Astrocyte (in vitro differentiated cells and primary cell): ENCODE results near the gene DIRAS3. TPM values are rescaled to one million over a fixed set of nuclear protein-coding genes. Genes with fewer than 3 reads are reported as not detected.

Experiments
- DNase-seq: peaks from one replicate; pipeline ENCODE4 v3.0.0-alpha.2; 2010; ENCODE audit warnings: low read depth
- FAIRE-seq: peaks from 2 replicates; lab custom pipeline; 2011; peaks lifted over from hg19 to GRCh38; lab: Jason Lieb, UNC
- H2AFZ ChIP-seq: 2 replicates; pipeline ENCODE4 v1.6.0; 2012; ENCODE audit warnings: low read depth, low read length, inconsistent platforms
- H3K27ac ChIP-seq: 2 replicates; pipeline ENCODE4 v1.5.1; 2011; ENCODE audit warnings: low read depth, low read length, inconsistent platforms
- H3K27me3 ChIP-seq: 2 replicates; pipeline ENCODE4 v1.6.0; 2011; ENCODE audit warnings: low read length, inconsistent platforms; ENCODE audit not compliant: insufficient read depth
- H3K36me3 ChIP-seq: 2 replicates; pipeline ENCODE4 v1.5.1; 2011; ENCODE audit warnings: low read length, inconsistent platforms; ENCODE audit not compliant: insufficient read depth
- H3K4me1 ChIP-seq: 2 replicates; pipeline ENCODE4 v1.5.1; 2011; ENCODE audit warnings: low read length, inconsistent platforms; ENCODE audit not compliant: insufficient read depth
- H3K4me2 ChIP-seq: 2 replicates; pipeline ENCODE4 v1.6.0; 2012; ENCODE audit warnings: low read length, inconsistent platforms
- H3K4me3 ChIP-seq: 2 replicates; pipeline ENCODE4 v1.5.1; 2011; ENCODE audit warnings: low read depth, mild to moderate bottlenecking, low read length, inconsistent platforms; ENCODE audit not compliant: insufficient read depth
- H3K79me2 ChIP-seq: 2 replicates; pipeline ENCODE4 v1.6.0; 2012; ENCODE audit warnings: mild to moderate bottlenecking, low read length, inconsistent platforms; ENCODE audit not compliant: insufficient read depth
- H3K9ac ChIP-seq: 2 replicates; pipeline ENCODE4 v1.6.0; 2012; ENCODE audit warnings: mild to moderate bottlenecking, low read length, inconsistent platforms
- H3K9me3 ChIP-seq: 2 replicates; pipeline ENCODE4 v1.5.1; 2012; ENCODE audit warnings: low read depth, mild to moderate bottlenecking, low read length, inconsistent platforms; ENCODE audit not compliant: insufficient read depth
- H4K20me1 ChIP-seq: 2 replicates; pipeline ENCODE4 v1.6.0; 2012; ENCODE audit warnings: low read length, inconsistent platforms; ENCODE audit not compliant: insufficient read depth
- H3K27ac Mint-ChIP-seq: one replicate; pipeline ENCODE4 v1.8.0; 2021; ENCODE audit warnings: mild to moderate bottlenecking, mixed read lengths; ENCODE audit not compliant: unreplicated experiment
- H3K27me3 Mint-ChIP-seq: one replicate; pipeline ENCODE4 v1.8.0; 2021; ENCODE audit warnings: low read depth, mixed read lengths; ENCODE audit not compliant: unreplicated experiment
- H3K36me3 Mint-ChIP-seq: one replicate; pipeline ENCODE4 v1.8.0; 2021; ENCODE audit warnings: low read depth, mixed read lengths; ENCODE audit not compliant: unreplicated experiment
- H3K4me1 Mint-ChIP-seq: one replicate; pipeline ENCODE4 v1.8.0; 2021; ENCODE audit warnings: low read depth, mixed read lengths; ENCODE audit not compliant: unreplicated experiment
- H3K4me3 Mint-ChIP-seq: one replicate; pipeline ENCODE4 v1.8.0; 2021; ENCODE audit warnings: mild to moderate bottlenecking, moderate library complexity, mixed read lengths; ENCODE audit not compliant: unreplicated experiment
- H3K9me3 Mint-ChIP-seq: one replicate; pipeline ENCODE4 v1.8.0; 2021; ENCODE audit warnings: mild to moderate bottlenecking, mixed read lengths; ENCODE audit not compliant: unreplicated experiment
- EZH2 ChIP-seq: IDR thresholded peaks from 2 replicates; pipeline ENCODE4 v1.6.1; 2012; ENCODE audit warnings: mild to moderate bottlenecking, low read length, inconsistent platforms; ENCODE audit not compliant: insufficient read depth
- total RNA-seq: library from RNA; stranded (reverse); gene quantifications from 2 replicates; pipeline ENCODE4 v1.2.1, GENCODE V29; 2021
- TF ChIP-seq, protein P1 (sequence below): IDR thresholded peaks from 2 replicates; pipeline ENCODE4 v1.5.1; 2011; ENCODE audit warnings: low read depth, mild to moderate bottlenecking, inconsistent platforms, low read length, moderate library complexity; ENCODE audit not compliant: insufficient read depth

Gene DIRAS3
- total RNA-seq, 1 donor from 2014 or later = 0.52 TPM

GRCh38 chr1:68016381-68016780, 34.0 kb downstream of the DIRAS3 start:
- H3K4me1 ChIP-seq = no peaks in the 10 kb centered on the region
- TF ChIP-seq, protein P1, sequence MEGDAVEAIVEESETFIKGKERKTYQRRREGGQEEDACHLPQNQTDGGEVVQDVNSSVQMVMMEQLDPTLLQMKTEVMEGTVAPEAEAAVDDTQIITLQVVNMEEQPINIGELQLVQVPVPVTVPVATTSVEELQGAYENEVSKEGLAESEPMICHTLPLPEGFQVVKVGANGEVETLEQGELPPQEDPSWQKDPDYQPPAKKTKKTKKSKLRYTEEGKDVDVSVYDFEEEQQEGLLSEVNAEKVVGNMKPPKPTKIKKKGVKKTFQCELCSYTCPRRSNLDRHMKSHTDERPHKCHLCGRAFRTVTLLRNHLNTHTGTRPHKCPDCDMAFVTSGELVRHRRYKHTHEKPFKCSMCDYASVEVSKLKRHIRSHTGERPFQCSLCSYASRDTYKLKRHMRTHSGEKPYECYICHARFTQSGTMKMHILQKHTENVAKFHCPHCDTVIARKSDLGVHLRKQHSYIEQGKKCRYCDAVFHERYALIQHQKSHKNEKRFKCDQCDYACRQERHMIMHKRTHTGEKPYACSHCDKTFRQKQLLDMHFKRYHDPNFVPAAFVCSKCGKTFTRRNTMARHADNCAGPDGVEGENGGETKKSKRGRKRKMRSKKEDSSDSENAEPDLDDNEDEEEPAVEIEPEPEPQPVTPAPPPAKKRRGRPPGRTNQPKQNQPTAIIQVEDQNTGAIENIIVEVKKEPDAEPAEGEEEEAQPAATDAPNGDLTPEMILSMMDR = no peak
- TF ChIP-seq EZH2 = no peak
- no peaks in the 10 kb centered on the region for H3K27me3 ChIP-seq
- Mint-ChIP-seq H3K27ac (no peak overlapping the region), H3K9me3 (no peaks in the 10 kb centered on the region), H3K36me3 (no peaks in the 10 kb centered on the region), H3K4me1 (peaks cover 14% of the 10 kb centered on the region), H3K27me3 (no peaks in the 10 kb centered on the region), H3K4me3 (no peak overlapping the region)
- no peaks in the 10 kb centered on the region for H3K9me3 ChIP-seq
- no peaks in the 10 kb centered on the region for H3K79me2 ChIP-seq
- no peak overlapping the region for H3K4me3 ChIP-seq
- no peak overlapping the region for H3K4me2 ChIP-seq
- H4K20me1 ChIP-seq = no peaks in the 10 kb centered on the region
- FAIRE-seq (no peak), DNase-seq (peak; percentile 40)
- H3K36me3 ChIP-seq = no peaks in the 10 kb centered on the region
- peak overlapping the region; percentile 9 for H2AFZ ChIP-seq
- no peak overlapping the region for H3K9ac ChIP-seq
- H3K27ac ChIP-seq = no peak overlapping the region

DNA sequence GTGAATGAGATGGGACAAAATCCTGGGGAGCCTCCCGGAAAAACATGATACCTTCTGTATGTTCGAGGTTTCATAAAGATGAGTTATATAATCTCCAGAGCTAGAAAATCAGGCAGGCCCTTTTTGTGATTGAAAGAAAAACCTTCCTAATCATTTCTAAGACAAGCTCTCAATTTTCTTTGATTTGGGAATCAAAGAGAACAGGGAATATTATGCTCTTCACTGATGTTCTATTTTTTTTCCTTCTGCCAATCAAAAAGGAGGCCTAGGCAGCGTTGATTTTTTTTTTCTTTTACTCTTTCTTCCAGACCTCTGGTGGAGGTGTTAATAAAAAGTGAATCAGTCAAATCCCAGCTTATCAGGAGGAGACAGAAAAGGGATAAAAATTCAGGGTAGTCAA, 34.5 kb downstream of the DIRAS3 start:
- Mint-ChIP-seq H3K9me3 (no peaks in the 10 kb centered on the region), H3K27me3 (no peaks in the 10 kb centered on the region), H3K4me1 (peaks cover 16% of the 10 kb centered on the region), H3K4me3 (no peak overlapping the region), H3K36me3 (no peaks in the 10 kb centered on the region), H3K27ac (no peak overlapping the region)
- FAIRE-seq = no peak
- H3K4me2 ChIP-seq = no peak overlapping the region
- H3K27ac ChIP-seq = no peak overlapping the region
- H4K20me1 ChIP-seq = no peaks in the 10 kb centered on the region
- no peak overlapping the region for H3K4me3 ChIP-seq
- TF ChIP-seq EZH2 = no peak
- TF ChIP-seq, protein P1 = no peak
- H3K4me1 ChIP-seq = no peaks in the 10 kb centered on the region
- no peaks in the 10 kb centered on the region for H3K36me3 ChIP-seq
- no peaks in the 10 kb centered on the region for H3K27me3 ChIP-seq
- H3K9ac ChIP-seq = no peak overlapping the region
- no peaks in the 10 kb centered on the region for H3K9me3 ChIP-seq
- H2AFZ ChIP-seq = peak overlapping the region; percentile 9
- H3K79me2 ChIP-seq = no peaks in the 10 kb centered on the region
- DNase-seq = no peak

DNA sequence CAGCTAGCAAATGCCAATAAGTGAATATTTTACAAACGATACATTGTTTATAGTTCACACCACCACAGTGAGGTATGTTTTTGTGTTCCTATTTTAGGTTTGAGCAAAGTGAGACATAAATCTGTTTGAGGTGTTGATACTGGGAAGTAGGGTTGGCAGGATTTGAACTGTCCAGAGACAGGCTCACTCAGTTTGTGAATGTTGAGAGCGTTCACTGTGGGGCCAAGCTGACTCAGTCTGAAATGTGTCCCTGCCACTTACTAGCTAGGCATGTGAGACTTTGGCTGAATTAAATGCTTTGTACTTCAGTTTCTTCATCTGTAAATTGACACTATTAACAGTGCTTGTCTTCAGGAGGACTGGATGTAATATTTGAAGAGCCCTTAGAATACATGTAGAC, 35.1 kb downstream of the DIRAS3 start:
- H3K9ac ChIP-seq = no peak overlapping the region

More for the DNA sequence above, 35.1 kb downstream of the DIRAS3 start:
- H3K9me3 ChIP-seq = no peaks in the 10 kb centered on the region
- TF ChIP-seq EZH2 = no peak
- TF ChIP-seq, protein P1 = no peak
- Mint-ChIP-seq H3K36me3 (no peaks in the 10 kb centered on the region), H3K27me3 (no peaks in the 10 kb centered on the region), H3K9me3 (no peaks in the 10 kb centered on the region), H3K27ac (no peak overlapping the region), H3K4me1 (peaks cover 16% of the 10 kb centered on the region), H3K4me3 (no peak overlapping the region)
- no peaks in the 10 kb centered on the region for H3K4me1 ChIP-seq
- H3K79me2 ChIP-seq = no peaks in the 10 kb centered on the region
- peak overlapping the region; percentile 23 for H2AFZ ChIP-seq
- no peaks in the 10 kb centered on the region for H3K27me3 ChIP-seq
- no peak overlapping the region for H3K27ac ChIP-seq
- no peaks in the 10 kb centered on the region for H4K20me1 ChIP-seq
- DNase-seq (peak; percentile 10), FAIRE-seq (peak; percentile 47)
- H3K36me3 ChIP-seq = no peaks in the 10 kb centered on the region
- no peak overlapping the region for H3K4me2 ChIP-seq
- no peak overlapping the region for H3K4me3 ChIP-seq
